Astrocyte (in vitro differentiated cells and primary cell): ENCODE results near the gene DCST1. TPM values are rescaled to one million over a fixed set of nuclear protein-coding genes. Genes with fewer than 3 reads are reported as not detected.

Experiments used
- DNase-seq: peaks from one replicate; pipeline ENCODE4 v3.0.0-alpha.2; 2010; ENCODE audit warnings: low read depth
- FAIRE-seq: peaks from 2 replicates; lab custom pipeline; 2011; peaks lifted over from hg19 to GRCh38; lab: Jason Lieb, UNC
- H2AFZ ChIP-seq: 2 replicates; pipeline ENCODE4 v1.6.0; 2012; ENCODE audit warnings: low read depth, low read length, inconsistent platforms
- H3K27ac ChIP-seq: 2 replicates; pipeline ENCODE4 v1.5.1; 2011; ENCODE audit warnings: low read depth, low read length, inconsistent platforms
- H3K27me3 ChIP-seq: 2 replicates; pipeline ENCODE4 v1.6.0; 2011; ENCODE audit warnings: low read length, inconsistent platforms; ENCODE audit not compliant: insufficient read depth
- H3K36me3 ChIP-seq: 2 replicates; pipeline ENCODE4 v1.5.1; 2011; ENCODE audit warnings: low read length, inconsistent platforms; ENCODE audit not compliant: insufficient read depth
- H3K4me1 ChIP-seq: 2 replicates; pipeline ENCODE4 v1.5.1; 2011; ENCODE audit warnings: low read length, inconsistent platforms; ENCODE audit not compliant: insufficient read depth
- H3K4me2 ChIP-seq: 2 replicates; pipeline ENCODE4 v1.6.0; 2012; ENCODE audit warnings: low read length, inconsistent platforms
- H3K4me3 ChIP-seq: 2 replicates; pipeline ENCODE4 v1.5.1; 2011; ENCODE audit warnings: low read depth, mild to moderate bottlenecking, low read length, inconsistent platforms; ENCODE audit not compliant: insufficient read depth
- H3K79me2 ChIP-seq: 2 replicates; pipeline ENCODE4 v1.6.0; 2012; ENCODE audit warnings: mild to moderate bottlenecking, low read length, inconsistent platforms; ENCODE audit not compliant: insufficient read depth
- H3K9ac ChIP-seq: 2 replicates; pipeline ENCODE4 v1.6.0; 2012; ENCODE audit warnings: mild to moderate bottlenecking, low read length, inconsistent platforms
- H3K9me3 ChIP-seq: 2 replicates; pipeline ENCODE4 v1.5.1; 2012; ENCODE audit warnings: low read depth, mild to moderate bottlenecking, low read length, inconsistent platforms; ENCODE audit not compliant: insufficient read depth
- H4K20me1 ChIP-seq: 2 replicates; pipeline ENCODE4 v1.6.0; 2012; ENCODE audit warnings: low read length, inconsistent platforms; ENCODE audit not compliant: insufficient read depth
- H3K27ac Mint-ChIP-seq: one replicate; pipeline ENCODE4 v1.8.0; 2021; ENCODE audit warnings: mild to moderate bottlenecking, mixed read lengths; ENCODE audit not compliant: unreplicated experiment
- H3K27me3 Mint-ChIP-seq: one replicate; pipeline ENCODE4 v1.8.0; 2021; ENCODE audit warnings: low read depth, mixed read lengths; ENCODE audit not compliant: unreplicated experiment
- H3K36me3 Mint-ChIP-seq: one replicate; pipeline ENCODE4 v1.8.0; 2021; ENCODE audit warnings: low read depth, mixed read lengths; ENCODE audit not compliant: unreplicated experiment
- H3K4me1 Mint-ChIP-seq: one replicate; pipeline ENCODE4 v1.8.0; 2021; ENCODE audit warnings: low read depth, mixed read lengths; ENCODE audit not compliant: unreplicated experiment
- H3K4me3 Mint-ChIP-seq: one replicate; pipeline ENCODE4 v1.8.0; 2021; ENCODE audit warnings: mild to moderate bottlenecking, moderate library complexity, mixed read lengths; ENCODE audit not compliant: unreplicated experiment
- H3K9me3 Mint-ChIP-seq: one replicate; pipeline ENCODE4 v1.8.0; 2021; ENCODE audit warnings: mild to moderate bottlenecking, mixed read lengths; ENCODE audit not compliant: unreplicated experiment
- EZH2 ChIP-seq: IDR thresholded peaks from 2 replicates; pipeline ENCODE4 v1.6.1; 2012; ENCODE audit warnings: mild to moderate bottlenecking, low read length, inconsistent platforms; ENCODE audit not compliant: insufficient read depth
- total RNA-seq: library from RNA; stranded (reverse); gene quantifications from 2 replicates; pipeline ENCODE4 v1.2.1, GENCODE V29; 2021
- TF ChIP-seq, protein P1 (sequence below): IDR thresholded peaks from 2 replicates; pipeline ENCODE4 v1.5.1; 2011; ENCODE audit warnings: low read depth, mild to moderate bottlenecking, inconsistent platforms, low read length, moderate library complexity; ENCODE audit not compliant: insufficient read depth

The DCST1 gene
- total RNA-seq, 1 donor from 2014 or later, result not detected

DNA sequence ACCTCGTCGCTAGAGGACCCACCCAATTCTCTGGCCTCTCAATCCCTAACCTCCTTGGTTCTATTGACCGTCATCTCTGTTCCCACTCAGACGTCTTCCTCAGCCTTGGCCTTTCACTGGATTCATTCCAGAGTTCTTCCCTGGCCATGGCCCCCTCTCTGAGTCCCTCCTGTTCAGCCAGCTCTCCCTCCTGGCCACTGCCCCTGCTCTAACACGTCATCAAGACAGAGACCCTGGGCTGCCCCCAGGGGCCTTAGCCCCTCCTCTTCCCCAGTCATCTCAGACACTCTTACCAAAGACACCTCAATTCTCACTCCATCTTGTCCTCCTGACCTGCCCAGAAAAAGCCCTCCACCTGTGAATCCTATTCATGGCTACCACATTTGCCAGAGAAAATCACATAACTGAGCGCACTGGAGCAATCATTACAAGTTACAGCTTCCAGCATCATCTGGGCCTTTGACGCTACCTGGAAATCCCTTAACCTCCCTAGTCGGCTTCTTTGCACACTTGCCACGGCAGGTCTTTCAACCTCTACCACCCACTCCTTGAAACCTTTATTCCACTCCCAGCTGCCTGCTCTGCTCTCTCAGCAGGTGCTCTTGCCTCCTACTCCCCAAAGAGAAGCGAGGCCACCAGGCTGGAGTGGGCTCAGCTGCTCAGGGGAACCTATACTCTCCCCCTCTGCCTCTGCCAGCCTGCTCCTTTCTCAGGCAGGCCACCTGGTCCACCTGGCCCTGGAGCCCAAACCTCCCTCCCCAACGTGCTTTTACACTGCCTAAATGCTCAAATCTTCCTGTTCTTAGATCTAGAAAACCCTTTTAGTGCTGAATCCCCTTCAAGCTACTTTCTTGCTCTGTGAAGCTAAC is 14.0 kb upstream of the DCST1 start:
- H3K79me2 ChIP-seq, result no peaks in the 10 kb centered on the region
- no peak overlapping the region for H3K9ac ChIP-seq
- no peak overlapping the region for H3K4me2 ChIP-seq
- no peak overlapping the region for H2AFZ ChIP-seq
- no peak for TF ChIP-seq EZH2
- TF ChIP-seq, protein P1, sequence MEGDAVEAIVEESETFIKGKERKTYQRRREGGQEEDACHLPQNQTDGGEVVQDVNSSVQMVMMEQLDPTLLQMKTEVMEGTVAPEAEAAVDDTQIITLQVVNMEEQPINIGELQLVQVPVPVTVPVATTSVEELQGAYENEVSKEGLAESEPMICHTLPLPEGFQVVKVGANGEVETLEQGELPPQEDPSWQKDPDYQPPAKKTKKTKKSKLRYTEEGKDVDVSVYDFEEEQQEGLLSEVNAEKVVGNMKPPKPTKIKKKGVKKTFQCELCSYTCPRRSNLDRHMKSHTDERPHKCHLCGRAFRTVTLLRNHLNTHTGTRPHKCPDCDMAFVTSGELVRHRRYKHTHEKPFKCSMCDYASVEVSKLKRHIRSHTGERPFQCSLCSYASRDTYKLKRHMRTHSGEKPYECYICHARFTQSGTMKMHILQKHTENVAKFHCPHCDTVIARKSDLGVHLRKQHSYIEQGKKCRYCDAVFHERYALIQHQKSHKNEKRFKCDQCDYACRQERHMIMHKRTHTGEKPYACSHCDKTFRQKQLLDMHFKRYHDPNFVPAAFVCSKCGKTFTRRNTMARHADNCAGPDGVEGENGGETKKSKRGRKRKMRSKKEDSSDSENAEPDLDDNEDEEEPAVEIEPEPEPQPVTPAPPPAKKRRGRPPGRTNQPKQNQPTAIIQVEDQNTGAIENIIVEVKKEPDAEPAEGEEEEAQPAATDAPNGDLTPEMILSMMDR, result no peak
- Mint-ChIP-seq H3K27ac (peak overlapping the region; percentile 3), H3K4me1 (peaks cover 29% of the 10 kb centered on the region), H3K27me3 (no peaks in the 10 kb centered on the region), H3K4me3 (no peak overlapping the region), H3K36me3 (no peaks in the 10 kb centered on the region), H3K9me3 (no peaks in the 10 kb centered on the region)
- H3K27me3 ChIP-seq, result no peaks in the 10 kb centered on the region
- no peak overlapping the region for H3K4me3 ChIP-seq
- H3K27ac ChIP-seq, result no peak overlapping the region
- H4K20me1 ChIP-seq, result peaks cover 11% of the 10 kb centered on the region
- peaks cover 9% of the 10 kb centered on the region for H3K4me1 ChIP-seq
- H3K36me3 ChIP-seq, result no peaks in the 10 kb centered on the region
- no peaks in the 10 kb centered on the region for H3K9me3 ChIP-seq
- FAIRE-seq (no peak), DNase-seq (no peak)

DNA sequence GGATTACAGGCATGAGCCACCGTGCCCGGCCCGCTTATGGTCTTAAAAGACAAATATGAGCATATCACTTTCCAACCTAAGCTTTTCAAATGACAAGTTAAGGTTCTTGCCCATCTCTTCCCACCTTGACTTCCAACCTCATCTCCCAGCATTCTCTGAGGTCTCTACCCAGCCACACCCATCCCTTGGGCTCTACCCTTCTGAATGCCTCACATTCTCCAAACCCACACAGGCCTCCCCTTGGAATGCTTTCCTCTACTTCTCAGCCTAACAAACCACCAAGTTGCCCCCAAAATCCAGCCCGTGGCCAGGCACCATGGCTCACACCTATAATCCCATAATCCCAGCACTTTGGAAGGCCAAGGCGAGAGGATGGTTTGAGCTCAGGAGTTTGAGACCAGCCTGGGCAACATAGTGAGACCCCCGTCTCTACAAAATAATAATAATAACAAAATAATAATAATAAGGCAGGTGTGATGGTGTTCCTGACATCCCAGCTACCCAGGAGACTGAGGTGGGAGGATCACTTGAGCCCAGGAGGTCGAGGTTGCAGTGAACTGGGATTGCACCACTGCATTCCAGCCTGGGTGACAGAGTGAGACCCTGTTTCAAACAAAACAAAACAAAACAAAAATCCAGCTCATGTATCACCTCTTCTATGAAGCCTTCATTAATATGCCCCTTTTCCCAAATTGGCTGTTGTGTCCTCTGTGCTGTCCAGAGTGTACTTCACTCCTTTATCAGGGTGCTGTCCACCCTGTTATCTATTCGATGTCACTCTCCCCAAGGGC is 11.3 kb upstream of the DCST1 start:
- Mint-ChIP-seq H3K9me3 (no peaks in the 10 kb centered on the region), H3K27ac (peak overlapping the region; percentile 64), H3K4me1 (peaks cover 29% of the 10 kb centered on the region), H3K4me3 (peak overlapping the region; percentile 23), H3K36me3 (no peaks in the 10 kb centered on the region), H3K27me3 (no peaks in the 10 kb centered on the region)
- TF ChIP-seq, protein P1, result no peak
- TF ChIP-seq EZH2, result no peak
- Histone ChIP-seq H3K4me1 (peaks cover 4% of the 10 kb centered on the region), H3K36me3 (no peaks in the 10 kb centered on the region), H4K20me1 (peaks cover 11% of the 10 kb centered on the region), H3K27ac (no peak overlapping the region), H3K9ac (no peak overlapping the region), H3K4me3 (no peak overlapping the region), H3K27me3 (no peaks in the 10 kb centered on the region), H3K79me2 (no peaks in the 10 kb centered on the region), H2AFZ (no peak overlapping the region), H3K9me3 (no peaks in the 10 kb centered on the region), H3K4me2 (no peak overlapping the region)
- DNase-seq (no peak), FAIRE-seq (no peak)
